Hepatic stellate cell (primary cell): ENCODE measurements around the gene SMCO2.
"Not testable (repeated sequence)": the region's sequence is repeated elsewhere in the genome, so short reads cannot be mapped to it uniquely, and the experiment has no call there.

Source experiments
- DNase-seq: peaks from one replicate; pipeline ENCODE4 v3.0.0; 2011; ENCODE audit warnings: low spot score

SMCO2 gene

DNA sequence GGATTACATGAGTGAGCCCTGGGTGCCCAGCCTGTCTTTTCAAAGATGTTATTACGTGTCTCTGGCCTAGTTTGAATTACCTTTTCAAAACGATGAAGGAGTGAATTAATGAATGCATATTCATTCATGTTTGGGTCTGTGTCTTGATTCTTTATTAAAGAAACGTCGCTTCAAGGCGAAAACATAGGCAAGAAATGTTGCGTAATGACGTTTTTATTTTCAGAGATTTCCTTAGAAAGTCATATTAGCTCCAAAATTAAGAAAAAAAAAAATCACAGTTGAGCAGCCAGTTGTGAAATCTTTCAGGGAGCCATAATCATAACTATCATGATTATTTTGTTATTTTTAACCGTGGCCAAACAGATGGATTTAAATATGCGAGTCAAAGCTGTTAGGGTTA lies 81.0 kb downstream of the SMCO2 start:
- DNase-seq, result no peak

DNA sequence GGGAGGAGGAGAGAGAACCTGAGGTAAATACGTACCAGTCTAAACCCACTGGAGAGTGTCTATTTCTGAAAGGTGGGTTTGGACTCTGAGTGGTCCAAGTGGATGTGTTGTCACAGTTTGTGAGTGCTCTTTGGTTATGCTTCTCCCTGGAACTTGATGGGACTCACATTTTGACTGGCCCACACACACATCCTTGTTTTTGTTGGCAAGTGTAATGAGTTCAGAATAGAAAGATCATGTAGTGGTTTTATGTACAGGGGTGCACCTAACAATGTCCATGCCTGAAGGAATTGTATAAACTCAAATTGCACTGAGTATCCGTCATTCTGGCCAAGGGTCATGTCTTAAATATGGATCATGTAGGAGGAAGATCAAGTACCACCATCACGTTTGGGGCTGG lies 82.3 kb downstream of the SMCO2 start:
- DNase-seq, result no peak

DNA sequence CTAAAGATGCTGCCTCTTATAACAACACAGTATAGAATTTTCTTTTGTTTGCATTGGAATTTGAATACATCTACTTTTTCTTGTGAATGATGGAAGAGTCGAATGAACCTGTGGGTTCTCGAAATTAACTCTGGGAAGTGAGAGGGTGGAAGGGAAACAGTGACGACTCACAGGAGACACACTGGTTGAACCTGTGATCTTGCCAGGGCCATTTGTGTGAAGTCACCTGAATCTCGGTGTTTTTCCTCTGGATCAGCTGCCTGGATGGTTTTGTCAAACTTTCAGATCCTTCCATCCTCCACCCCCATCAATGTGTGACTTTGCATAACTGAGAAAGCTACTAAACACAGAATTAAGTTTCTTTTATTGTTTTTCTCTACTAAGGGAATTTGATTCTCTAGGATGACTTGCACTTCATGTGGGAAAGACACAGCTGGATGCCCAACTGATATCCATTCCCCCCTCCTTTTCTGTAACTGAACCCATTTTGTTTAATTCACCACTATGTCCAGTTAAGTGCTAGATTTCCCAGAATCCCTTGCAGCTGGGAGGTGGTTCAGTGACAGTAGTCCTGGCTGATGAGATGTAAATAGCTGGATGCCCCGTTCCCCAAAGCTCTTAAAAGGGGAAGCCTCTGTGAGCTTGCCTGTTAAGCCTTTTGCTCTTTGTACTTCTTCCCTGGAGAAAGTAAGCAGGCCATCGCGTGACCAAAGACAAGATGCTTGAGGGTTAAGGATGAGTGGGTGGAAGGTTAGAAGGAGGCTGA lies 83.8 kb downstream of the SMCO2 start:
- no peak for DNase-seq

DNA sequence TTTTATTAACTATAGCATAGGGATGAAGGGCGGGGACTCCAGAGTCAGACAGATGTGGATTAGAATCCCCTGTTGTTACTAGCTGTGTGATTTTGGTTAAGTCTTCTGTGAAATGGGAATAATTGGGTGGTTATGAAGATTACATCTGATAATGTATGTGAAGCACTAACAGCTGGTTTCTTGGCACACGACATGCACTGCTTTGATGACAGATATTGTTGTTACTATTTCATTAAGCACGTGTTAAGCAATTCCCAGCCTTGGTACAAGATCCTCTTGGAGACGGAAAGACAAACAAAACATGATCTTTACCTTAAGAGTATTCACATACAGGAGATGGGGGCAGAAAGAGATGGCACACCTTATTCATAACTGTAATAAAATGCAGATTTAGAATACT lies 85.4 kb downstream of the SMCO2 start:
- DNase-seq, result no peak

DNA sequence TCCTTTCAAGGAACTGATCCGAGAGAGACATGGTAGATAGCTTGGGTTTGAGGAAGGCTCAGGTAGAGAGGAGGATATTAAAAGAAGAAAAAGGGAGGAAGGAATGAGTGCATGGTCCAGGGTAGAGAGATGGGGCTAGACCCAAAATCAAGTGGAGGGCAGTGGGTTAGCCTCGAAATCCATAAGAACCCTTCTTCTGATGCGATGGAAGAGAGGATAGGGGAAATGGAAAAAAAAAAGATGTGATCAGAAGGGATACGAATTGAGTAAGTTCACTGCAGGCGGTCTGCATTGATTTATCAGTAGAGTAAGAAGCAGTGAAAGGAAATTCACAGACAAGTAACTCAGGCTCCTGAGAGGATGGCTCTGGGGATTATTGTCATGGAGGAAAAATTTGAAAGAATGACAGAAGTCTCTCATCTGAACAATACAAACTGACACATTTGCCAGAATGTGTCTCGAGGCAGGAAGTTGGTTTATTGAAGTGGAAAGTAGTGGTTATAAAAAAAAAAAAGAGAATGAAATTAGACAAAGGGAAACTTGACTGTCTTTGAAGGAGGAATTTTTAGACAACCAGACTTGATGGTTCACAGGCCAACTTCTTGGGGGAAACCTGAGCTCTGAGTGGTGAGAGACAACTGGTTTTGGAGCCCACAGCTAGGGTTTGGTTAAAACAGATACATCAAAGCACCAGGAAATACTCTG lies 87.7 kb downstream of the SMCO2 start:
- no peak for DNase-seq

DNA sequence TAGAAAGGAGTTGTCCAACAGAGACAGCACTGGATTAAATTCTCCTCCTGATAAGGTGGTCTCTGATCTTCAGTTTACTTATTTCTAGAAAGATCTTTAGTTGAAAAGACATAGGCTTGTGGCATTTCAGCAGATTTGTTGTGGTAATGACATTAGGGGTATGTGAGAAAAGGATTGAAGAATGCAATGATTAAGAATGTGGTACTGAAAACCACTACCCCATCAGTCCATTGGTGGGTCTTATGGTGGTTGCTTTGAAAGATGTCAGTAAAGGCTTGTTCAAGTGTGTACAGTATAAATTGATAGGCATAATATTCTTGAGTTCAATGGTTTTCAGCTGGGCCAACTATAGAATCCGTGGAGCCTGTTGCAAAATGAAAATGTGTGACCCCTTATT lies 88.2 kb downstream of the SMCO2 start:
- DNase-seq, result no peak

DNA sequence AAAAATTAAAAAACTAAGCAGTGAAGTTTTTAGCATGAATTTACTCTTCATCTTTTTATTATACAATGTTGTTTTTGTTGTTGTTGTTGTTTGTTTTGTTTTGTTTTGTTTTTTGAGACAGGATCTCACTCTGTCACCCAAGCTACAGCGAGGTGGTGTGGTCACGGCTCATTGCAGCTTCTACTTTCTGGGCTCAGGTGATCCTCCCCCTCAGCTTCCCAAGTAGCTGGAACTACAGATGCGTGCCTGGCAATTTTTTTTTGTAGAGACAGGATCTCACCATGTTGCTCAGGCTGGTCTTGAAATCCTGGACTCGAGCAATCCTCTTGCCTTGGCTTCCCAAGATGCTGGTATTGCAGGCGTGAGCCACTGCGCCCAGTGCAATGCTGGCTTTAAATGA lies 88.8 kb downstream of the SMCO2 start:
- DNase-seq, result no peak

DNA sequence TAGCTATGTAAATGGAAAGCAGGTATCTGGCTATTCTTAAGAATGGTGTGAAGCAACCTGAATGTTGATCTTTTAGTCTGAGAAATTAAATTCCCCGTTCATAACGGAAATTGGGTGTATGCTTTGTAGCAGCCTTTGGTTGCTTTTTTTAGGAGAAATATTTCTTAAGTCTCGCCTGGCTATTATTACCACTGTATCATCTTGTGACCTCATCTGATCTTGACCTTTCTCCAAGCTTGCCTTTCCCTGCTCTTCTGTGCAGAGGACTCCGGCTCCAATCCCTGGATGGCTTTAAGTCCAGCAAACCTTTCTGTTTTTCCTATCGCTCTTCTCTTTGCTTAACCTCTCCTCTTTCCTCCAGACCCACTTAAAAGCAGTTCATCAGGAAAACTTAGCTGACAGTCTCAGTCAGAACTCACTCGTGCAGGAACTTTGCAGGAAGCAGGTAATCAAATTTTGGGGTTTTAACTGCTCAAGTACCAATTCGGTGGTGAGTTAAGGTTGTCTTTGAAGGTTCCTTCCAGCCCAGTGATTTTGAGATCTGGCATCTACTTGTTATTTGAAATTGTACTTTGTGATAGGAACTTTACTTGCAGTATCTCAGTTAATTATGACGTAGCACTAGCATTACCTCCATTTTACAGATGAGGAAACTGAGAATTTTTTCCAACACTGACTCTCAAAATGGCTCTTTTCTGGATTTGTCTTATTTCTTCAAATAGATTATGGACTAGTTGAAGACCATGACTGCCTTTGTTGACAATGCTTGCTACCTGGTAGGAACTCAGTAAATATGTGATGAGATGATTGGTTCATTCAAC lies 91.5 kb downstream of the SMCO2 start:
- DNase-seq, result no peak

DNA sequence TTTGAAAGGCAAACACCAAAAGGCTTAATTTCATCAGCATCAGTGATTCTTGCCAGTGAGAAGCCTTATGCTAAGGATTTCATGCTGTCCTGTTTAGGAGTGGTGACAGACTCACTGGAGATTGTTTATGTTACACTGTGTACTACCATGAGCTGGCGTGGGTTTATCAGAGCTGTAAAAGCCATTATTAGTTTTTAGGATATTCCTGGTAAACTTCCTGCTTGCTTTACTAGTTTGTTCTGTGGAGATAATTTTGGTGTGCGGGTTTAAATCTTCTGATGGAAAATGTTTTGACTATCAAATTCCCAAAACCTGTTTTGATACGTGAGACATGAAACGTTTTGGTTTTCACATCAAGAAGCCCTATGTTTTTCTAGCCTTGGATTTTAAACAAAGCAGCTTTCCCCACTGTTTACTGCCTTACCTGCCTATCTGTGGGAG lies 92.7 kb downstream of the SMCO2 start:
- no peak for DNase-seq

DNA sequence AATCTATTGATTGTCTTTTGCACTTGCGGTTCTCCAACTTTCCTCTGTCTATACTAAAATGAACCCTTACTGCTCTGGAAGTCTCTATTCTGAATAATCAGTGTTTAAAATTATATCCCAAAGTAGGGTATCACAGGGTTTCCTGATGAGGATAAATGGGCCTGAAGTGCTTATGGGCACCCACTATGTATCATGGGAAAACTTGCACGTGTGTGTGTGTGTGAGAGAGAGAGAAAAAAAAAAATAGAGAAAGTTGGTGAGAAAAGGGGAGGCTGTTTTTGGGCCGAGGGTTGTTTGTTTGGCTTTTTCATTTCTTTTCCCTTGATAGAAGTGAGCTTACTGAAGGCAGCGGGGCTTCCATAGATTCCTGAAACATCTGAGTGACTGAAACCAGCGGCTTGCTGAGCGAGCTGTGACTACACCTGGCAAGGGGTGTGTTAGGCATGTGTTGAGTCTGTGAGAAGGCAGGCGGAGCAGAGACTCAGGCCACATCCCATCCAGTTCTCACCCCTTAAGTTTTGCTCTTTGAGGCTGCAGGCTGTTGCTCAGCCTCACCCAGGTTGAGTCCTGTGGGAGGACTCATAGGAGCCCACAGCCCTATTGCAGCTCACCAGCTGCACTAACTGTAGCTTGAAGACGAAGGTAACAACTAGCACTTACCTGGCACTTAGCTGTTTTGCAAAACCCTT lies 94.6 kb downstream of the SMCO2 start:
- no peak for DNase-seq

DNA sequence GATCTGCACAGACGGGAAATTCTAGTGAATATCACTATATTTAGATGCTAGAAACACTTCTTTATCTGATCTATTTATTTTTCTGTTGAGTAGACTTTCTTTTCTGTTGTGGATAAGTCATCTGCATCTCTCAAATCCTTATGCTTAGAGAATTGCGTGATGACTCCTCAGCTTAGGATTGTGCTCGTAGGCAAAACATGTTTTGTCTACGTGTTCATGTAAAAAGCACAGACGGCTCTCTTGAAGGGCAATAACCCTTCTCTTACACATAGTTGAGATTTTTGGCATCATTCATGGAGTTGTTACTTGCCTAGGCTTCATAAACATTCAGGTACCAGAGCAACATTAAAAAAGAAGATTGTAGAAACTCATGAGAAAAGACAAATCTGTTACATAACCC lies 96.1 kb downstream of the SMCO2 start:
- peak; percentile 70 for DNase-seq

DNA sequence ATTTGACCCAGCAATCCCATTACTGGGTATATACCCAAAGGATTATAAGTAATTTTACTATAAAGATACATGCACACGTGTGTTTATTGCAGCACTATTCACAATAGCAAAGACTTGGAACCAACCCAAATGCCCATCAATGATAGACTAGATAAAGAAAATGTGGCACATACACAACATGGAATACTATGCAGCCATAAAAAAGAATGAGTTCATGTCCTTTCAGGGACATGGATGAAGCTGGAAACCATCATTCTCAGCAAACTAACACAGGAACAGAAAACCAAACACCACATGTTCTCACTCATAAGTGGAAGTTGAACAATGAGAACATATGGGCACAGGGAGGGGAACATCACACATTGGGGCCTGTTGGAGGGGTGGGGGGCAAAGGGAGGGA lies 98.3 kb downstream of the SMCO2 start:
- DNase-seq, result not testable (repeated sequence)

DNA sequence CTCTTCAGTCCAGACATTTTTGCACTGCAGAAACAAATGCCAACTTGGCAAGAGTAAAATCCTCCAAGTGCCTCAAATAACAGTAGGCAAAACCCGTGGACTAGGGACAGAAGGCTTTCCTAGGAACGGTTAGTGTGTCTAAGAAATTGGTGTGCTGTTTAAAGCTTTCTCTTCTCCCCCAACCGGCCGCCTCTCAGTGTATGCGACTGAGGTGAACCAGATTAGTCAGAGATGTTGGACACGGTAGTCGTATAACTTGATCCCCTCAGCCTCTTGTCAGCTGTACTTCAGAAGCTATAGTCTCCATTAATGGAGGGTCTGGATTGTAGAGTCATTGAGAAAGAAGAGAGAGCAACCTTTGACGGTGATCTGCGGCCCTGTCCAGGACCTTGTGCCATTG lies 99.1 kb downstream of the SMCO2 start:
- no peak for DNase-seq

DNA sequence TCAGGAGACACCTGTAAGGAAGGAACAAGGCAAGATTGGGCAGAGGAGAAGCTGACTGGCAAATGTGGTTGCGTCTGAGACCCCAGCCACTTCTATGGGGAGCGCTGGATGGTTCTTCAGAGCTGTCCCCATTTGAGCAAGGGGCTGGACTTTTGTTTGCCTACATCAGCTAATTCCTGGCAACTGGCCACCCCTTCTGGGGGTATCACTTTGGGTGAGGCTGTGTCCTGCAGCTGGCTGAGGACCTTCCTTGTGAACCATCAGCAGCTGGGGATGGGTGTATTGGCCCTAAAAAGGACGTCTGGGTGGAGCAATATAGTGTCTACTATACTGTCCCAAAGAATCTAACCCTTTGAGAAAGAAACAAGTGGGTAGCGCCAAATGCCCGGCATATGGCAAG lies 101.1 kb downstream of the SMCO2 start:
- DNase-seq, result no peak

DNA sequence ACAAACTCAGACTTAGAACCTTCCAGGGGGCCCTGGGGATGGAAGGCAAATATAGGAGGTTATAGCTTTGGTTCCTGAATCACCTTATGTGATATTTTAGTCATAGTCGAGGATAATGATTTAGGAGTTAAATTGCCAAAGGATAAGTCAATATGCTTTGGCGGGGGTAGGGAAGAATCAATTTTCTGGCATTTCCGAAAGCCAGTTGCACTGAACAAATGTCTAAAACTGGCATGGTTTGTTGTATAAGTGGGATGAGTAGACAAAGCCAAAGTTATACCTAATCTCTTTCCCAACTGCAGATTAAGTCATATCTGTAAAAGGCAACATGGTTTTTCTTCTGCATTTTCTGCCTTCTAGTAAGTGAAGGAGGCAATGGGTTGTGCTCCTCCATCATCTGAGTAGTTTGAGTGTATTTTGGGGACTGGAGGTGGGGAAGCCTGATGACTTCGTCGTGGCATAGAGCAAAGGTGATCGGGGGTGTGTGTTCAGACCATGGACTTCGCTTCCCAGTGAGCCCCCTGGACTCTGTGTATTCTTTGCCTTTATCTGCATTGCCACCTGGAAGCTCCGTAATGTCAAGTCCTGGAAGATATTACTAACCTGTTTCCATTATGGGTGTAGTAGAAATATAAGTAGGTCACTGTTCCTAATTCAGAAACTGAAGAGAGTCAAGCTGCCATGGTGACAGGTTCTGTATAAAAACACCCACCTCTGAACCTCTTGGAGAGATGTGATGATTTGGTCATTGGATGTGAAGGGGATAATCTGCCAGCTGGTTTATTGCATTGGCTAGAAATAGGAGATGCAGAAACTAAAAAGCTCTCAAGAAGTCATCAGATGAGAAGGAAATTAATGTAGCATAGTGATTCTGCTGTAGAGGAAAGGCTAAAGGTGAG lies 102.0 kb downstream of the SMCO2 start:
- DNase-seq, result no peak

DNA sequence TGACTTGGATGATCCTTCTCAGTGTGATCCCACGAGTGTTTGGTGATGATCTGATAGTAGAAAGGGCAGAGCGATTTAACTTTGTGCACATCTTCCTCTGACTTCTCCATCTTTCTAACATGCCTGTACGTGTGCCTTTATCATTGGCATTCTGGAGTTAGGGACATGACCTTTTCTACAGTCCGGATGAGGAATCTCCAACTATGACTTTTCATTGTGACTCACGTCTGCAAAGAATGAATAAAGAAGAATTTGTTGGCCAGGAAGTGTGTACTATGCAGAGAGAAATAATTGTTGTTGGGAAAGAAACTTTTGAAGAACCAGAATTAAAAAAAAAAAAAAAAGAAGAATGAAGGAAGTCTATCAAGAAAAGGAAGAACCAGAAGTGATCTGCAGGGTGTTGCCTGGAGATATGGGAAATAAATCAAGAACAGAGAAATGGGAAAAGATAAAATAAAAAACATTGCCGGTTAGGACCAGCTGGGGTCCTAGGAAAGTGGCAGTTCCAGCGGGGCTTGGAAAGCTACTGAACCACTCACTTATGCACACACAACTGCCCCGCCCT lies 102.8 kb downstream of the SMCO2 start:
- DNase-seq, result no peak

DNA sequence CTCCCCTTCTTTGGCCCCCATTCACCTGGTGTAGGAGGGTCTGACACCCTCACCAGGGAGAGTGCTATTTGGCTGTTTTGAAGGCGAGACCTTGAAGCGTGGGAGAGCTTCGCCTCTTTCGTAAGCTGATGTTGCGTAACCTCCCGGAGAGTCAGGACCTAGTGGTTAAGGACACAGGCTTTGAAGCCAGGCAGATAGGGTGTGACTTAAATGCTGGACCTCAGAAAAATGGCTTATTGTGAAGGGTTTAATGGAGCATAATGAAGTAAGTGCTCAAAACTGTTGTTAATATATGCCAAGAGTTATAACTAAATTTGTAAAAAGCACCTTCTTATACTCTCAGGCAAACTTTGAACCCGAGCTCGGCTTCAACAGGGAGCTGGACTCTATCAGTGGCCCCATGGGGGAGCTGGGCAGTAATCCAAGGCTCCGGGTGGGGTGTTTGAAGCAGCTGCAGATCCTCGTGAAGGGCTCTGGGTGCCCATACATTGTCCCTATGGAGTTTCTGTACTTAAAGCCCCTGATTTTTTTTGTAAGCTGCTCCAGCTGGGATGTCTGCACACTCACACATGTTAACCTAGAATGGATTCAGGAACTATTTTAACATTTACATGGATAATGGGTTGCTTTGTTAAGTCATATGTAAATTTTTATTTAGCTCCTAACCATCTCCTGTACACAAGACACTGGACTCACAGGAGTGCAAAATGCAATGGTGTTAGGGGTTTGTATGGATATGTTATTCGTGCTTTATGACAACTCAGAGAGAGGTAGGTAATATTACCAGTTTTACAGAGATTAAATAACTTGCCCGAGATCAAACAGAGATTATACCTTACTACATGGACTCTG lies 103.5 kb downstream of the SMCO2 start:
- DNase-seq, result peak; percentile 60

DNA sequence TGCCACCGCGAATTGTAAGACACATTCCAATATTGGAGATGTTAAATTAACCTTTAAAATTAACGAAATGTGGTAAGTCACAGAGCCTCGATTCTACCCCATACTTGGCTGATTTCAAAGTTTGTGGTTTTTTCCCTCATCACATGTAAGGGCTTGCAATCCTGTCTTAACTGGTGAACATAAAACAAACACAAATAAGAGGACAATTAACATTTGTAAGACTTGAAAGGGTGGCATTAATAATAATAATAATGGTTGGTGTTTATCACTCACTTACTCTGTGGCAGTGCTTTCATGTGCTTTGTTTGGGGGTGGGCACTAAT lies 104.1 kb downstream of the SMCO2 start:
- no peak for DNase-seq

DNA sequence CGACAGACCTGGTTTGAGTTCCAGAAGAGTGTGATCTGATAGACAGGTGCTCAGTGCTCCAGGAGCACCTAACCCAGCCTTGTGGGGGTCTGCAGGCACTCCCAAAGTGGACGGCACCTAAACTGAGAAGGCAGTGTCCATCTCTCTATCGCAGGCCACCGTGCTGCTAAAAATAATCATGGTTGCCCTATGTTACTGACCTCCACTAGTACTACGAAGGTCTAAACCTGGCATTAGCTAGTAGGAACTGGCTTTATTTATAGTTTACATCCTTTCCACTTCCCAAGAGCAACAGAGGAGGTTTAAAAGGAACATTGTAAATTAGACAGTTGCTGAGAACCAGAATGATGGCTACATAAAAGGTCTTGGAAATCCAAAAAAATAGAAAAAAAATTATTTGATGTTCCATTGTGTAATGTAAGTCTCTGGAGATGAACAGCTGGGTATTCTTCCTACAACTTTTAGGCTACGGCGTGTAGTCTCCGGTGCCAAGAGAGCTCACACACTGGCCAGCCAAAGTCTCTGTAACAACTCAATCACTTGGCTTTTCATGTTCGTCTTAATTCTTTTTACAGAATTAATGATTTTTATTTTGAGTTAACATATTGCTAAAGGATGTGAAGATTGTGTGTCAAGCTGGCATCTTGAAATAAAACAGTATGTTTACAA lies 104.8 kb downstream of the SMCO2 start:
- DNase-seq, result no peak
